ENCODE results near the gene CCT5.

- no peak for TF ChIP-seq CTCF (IDR thresholded peaks at IDR 0.05)
- TF ChIP-seq POLR2A (IDR thresholded peaks at IDR 0.05) = no peak
Observed at GRCh38 chr5:10254686-10255085, 4.6 kb downstream of the CCT5 start.
